CD4-positive, alpha-beta T cell treated with Interleukin-17A for 4 hours (primary cell): ENCODE data around the gene PPIP5K1.

Experiments
- DNase-seq: peaks from one replicate; pipeline ENCODE4 v3.0.0-alpha.2; 2020; ENCODE audit warnings: mixed read lengths

The PPIP5K1 gene

DNA sequence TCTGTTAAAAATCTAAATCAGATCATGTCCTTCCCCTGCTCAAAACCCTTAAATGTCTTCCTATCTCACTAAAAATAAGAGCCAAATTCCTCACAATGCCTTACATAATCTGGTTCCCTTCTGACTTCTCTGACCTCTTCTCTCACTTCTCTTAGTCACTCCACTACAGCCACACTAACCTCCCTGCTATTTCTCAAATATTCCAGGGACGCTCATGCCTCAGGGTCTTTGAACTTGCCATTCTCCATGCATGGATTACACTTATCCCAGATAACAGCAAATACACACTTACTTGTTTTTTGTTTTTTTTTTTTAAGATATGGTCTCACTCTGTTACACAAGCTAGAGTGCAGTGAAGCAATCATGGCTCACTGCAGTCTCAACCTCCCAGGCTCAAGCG, 105.6 kb downstream of the PPIP5K1 start:
- no peak for DNase-seq
